Measurements from ENCODE around the gene HES6.

GRCh38 chr2:238280083-238280825, 40.4 kb upstream of the HES6 start:
- TF ChIP-seq, protein P1, sequence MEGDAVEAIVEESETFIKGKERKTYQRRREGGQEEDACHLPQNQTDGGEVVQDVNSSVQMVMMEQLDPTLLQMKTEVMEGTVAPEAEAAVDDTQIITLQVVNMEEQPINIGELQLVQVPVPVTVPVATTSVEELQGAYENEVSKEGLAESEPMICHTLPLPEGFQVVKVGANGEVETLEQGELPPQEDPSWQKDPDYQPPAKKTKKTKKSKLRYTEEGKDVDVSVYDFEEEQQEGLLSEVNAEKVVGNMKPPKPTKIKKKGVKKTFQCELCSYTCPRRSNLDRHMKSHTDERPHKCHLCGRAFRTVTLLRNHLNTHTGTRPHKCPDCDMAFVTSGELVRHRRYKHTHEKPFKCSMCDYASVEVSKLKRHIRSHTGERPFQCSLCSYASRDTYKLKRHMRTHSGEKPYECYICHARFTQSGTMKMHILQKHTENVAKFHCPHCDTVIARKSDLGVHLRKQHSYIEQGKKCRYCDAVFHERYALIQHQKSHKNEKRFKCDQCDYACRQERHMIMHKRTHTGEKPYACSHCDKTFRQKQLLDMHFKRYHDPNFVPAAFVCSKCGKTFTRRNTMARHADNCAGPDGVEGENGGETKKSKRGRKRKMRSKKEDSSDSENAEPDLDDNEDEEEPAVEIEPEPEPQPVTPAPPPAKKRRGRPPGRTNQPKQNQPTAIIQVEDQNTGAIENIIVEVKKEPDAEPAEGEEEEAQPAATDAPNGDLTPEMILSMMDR (conservative IDR thresholded peaks at IDR 0.05 in 1 of 2, IDR thresholded peaks at IDR 0.05 in 1 of 2; ENCODE audit: low read depth in 1 of 2, low read length in 2 of 2): no peak
- TF ChIP-seq EZH2 (IDR thresholded peaks at IDR 0.05; ENCODE audit: low read length, missing control alignments): no peak

Data from fibroblast of lung (primary cell).